SK-N-SH (cell line): ENCODE data around the gene PEX11A. TPM values are rescaled to one million over a fixed set of nuclear protein-coding genes. Genes with fewer than 3 reads are reported as not detected.

ENCODE experiments used
- CTCF ChIA-PET: fragments of 300-600, 350-600 bp; formaldehyde crosslinking; extraction: SDS; loops from one replicate; lab custom pipeline; 2021; lab: Yijun Ruan, JAX
- POLR2A ChIA-PET: fragments of 350-600 bp; sonication (Branson Sonifier 250); formaldehyde crosslinking; extraction: SDS; loops from one replicate; lab custom pipeline; 2020; ENCODE audit warnings: antibody characterized with exemption, inconsistent platforms; lab: Yijun Ruan, JAX
- DNase-seq: peaks from one replicate; pipeline ENCODE4 v3.0.0; 2012
- H2AFZ ChIP-seq: fragments of 200-600 bp; sonication (generic); 2 replicates; pipeline ENCODE4 v1.8.1; 2016; ENCODE audit warnings: antibody characterized with exemption, mild to moderate bottlenecking, low read depth
- H3F3A ChIP-seq: fragments of 200-600 bp; sonication (generic); replicated peaks from 2 replicates; pipeline ENCODE3; 2016; ENCODE audit warnings: antibody characterized with exemption, mild to moderate bottlenecking; ENCODE audit not compliant: insufficient read depth
- H3K27ac ChIP-seq, 2 experiments: fragments of 200-500 bp in 1 of 2; fragments of 200-600 bp in 1 of 2; sonication (Bioruptor generic) in 1 of 2; sonication (generic), shearing (Covaris generic) in 1 of 2; 2 replicates each; pipeline versions ENCODE4 v1.5.1 to v1.6.1; 2014 to 2016; ENCODE audit warnings: low read depth in 2 of 2, inconsistent platforms in 1 of 2, low read length in 1 of 2, mild to moderate bottlenecking in 1 of 2, mixed read lengths in 1 of 2
- H3K27me3 ChIP-seq: fragments of 200-600 bp; sonication (generic), shearing (Covaris generic); 2 replicates; pipeline ENCODE4 v1.6.1; 2016; ENCODE audit warnings: mixed run types; ENCODE audit not compliant: insufficient read depth
- H3K36me3 ChIP-seq, 2 experiments: fragments of 200-500 bp in 1 of 2; fragments of 200-600 bp in 1 of 2; sonication (Bioruptor generic) in 1 of 2; sonication (generic) in 1 of 2; replicated peaks in 1 of 2; 2 replicates each; pipeline versions ENCODE3 to v1.5.1; 2014 to 2016; ENCODE audit warnings: low read length in 1 of 2, mild to moderate bottlenecking in 1 of 2; ENCODE audit not compliant: insufficient read depth in 2 of 2, control insufficient read depth in 1 of 2
- H3K4me1 ChIP-seq, 2 experiments: fragments of 200-500 bp in 1 of 2; fragments of 200-600 bp in 1 of 2; sonication (Bioruptor generic) in 1 of 2; sonication (generic), shearing (Covaris generic) in 1 of 2; 2 replicates each; pipeline versions ENCODE4 v1.5.1 to v1.6.1; 2014 to 2016; ENCODE audit warnings: low read depth in 1 of 2, low read length in 1 of 2, mixed run types in 1 of 2; ENCODE audit not compliant: insufficient read depth in 2 of 2, control insufficient read depth in 1 of 2
- H3K4me2 ChIP-seq: fragments of 200-600 bp; sonication (generic), shearing (Covaris generic); 2 replicates; pipeline ENCODE4 v1.6.1; 2017; ENCODE audit warnings: mixed run types
- H3K4me3 ChIP-seq, 2 experiments: fragments of 200-500 bp in 1 of 2; fragments of 200-600 bp in 1 of 2; sonication (Bioruptor generic) in 1 of 2; sonication (generic), shearing (Covaris generic) in 1 of 2; 2 replicates each; pipeline versions ENCODE4 v1.5.1 to v1.8.1; 2014 to 2016; ENCODE audit warnings: low read depth in 2 of 2, inconsistent platforms in 1 of 2, low read length in 1 of 2, mild to moderate bottlenecking in 1 of 2, mixed read lengths in 1 of 2, moderate library complexity in 1 of 2
- H3K79me2 ChIP-seq: fragments of 200-600 bp; sonication (generic); 2 replicates; pipeline ENCODE4 v1.8.1; 2017; ENCODE audit warnings: mild to moderate bottlenecking; ENCODE audit not compliant: insufficient read depth
- H3K9ac ChIP-seq: fragments of 200-600 bp; sonication (generic); 2 replicates; pipeline ENCODE4 v1.6.1; 2017; ENCODE audit warnings: mixed run types
- H3K9me2 ChIP-seq: fragments of 200-600 bp; sonication (generic); 2 replicates; pipeline ENCODE4 v1.6.1; 2017; ENCODE audit warnings: mixed run types
- H3K9me3 ChIP-seq: fragments of 200-600 bp; sonication (generic); 2 replicates; pipeline ENCODE4 v1.6.1; 2017; ENCODE audit warnings: mixed run types, mild to moderate bottlenecking, moderate library complexity
- H4K20me1 ChIP-seq: fragments of 200-600 bp; sonication (generic); 2 replicates; pipeline ENCODE4 v1.6.1; 2017; ENCODE audit warnings: mild to moderate bottlenecking, mixed run types; ENCODE audit not compliant: insufficient read depth
- CHD2 ChIP-seq: fragments of 150-350 bp; IDR thresholded peaks from 2 replicates; pipeline ENCODE4 v1.6.1; 2018; ENCODE audit warnings: low read length; ENCODE audit not compliant: partially characterized antibody
- ELF1 ChIP-seq: IDR thresholded peaks from 2 replicates; pipeline ENCODE4 v1.4.0; 2012
- FOXM1 ChIP-seq: IDR thresholded peaks from 2 replicates; pipeline ENCODE4 v1.4.0; 2012; ENCODE audit warnings: low read depth, mild to moderate bottlenecking
- GABPA ChIP-seq: IDR thresholded peaks from 2 replicates; pipeline ENCODE4 v1.4.0; 2012; ENCODE audit warnings: low read depth, mild to moderate bottlenecking
- GATA2 ChIP-seq: sonication (generic); formaldehyde crosslinking; IDR thresholded peaks from 2 replicates; pipeline ENCODE4 v1.5.0; 2020; ENCODE audit warnings: mild to moderate bottlenecking, missing genetic modification reagents
- MXI1 ChIP-seq: IDR thresholded peaks from 2 replicates; pipeline ENCODE4 v1.6.1; 2012; ENCODE audit warnings: mild to moderate bottlenecking, low read depth, low read length, improper control_type of control experiment
- POLR2AphosphoS5 ChIP-seq: IDR thresholded peaks from 2 replicates; pipeline ENCODE4 v1.6.1; 2012; ENCODE audit warnings: low read depth, low read length
- RAD21 ChIP-seq: IDR thresholded peaks from 2 replicates; pipeline ENCODE4 v1.6.1; 2012; ENCODE audit warnings: mild to moderate bottlenecking, low read length
- RCOR1 ChIP-seq: fragments of 150-350 bp; IDR thresholded peaks from 2 replicates; pipeline ENCODE4 v1.6.1; 2017; ENCODE audit warnings: antibody characterized with exemption, low read length
- RFX5 ChIP-seq: IDR thresholded peaks from 2 replicates; pipeline ENCODE4 v1.6.1; 2012; ENCODE audit warnings: mild to moderate bottlenecking, improper control_type of control experiment, low read length
- RXRA ChIP-seq: IDR thresholded peaks from 2 replicates; pipeline ENCODE4 v1.4.0; 2012; ENCODE audit warnings: low read depth, mild to moderate bottlenecking, borderline replicate concordance
- SMC3 ChIP-seq: IDR thresholded peaks from 2 replicates; pipeline ENCODE4 v1.6.1; 2012; ENCODE audit warnings: low read depth, low read length, improper control_type of control experiment
- YY1 ChIP-seq: IDR thresholded peaks from 2 replicates; pipeline ENCODE4 v1.4.0; 2012; ENCODE audit warnings: low read depth, mild to moderate bottlenecking
- ZBTB33 ChIP-seq: IDR thresholded peaks from 2 replicates; pipeline ENCODE4 v1.4.0; 2012; ENCODE audit warnings: low read depth, borderline replicate concordance
- WGBS: methylation state at CpG from one replicate; pipeline ENCODE4 v1.1.6; 2017; ENCODE audit warnings: low lambda C conversion rate; 5-methylcytosine and 5-hydroxymethylcytosine counted together
- polyA plus RNA-seq, 3 experiments: library from polyadenylated mRNA; depleted of rRNA; stranded (reverse); fragments of >200 nt; gene quantifications; 2 replicates each; pipeline ENCODE4 v1.2.3, GENCODE V29; 2012
- TF ChIP-seq, protein P1 (sequence below): IDR thresholded peaks from 2 replicates; pipeline ENCODE4 v1.6.1; 2012; ENCODE audit warnings: mild to moderate bottlenecking, low read depth, low read length, moderate library complexity
- TF ChIP-seq, protein P2 (sequence below): IDR thresholded peaks from 2 replicates; pipeline ENCODE4 v1.4.0; 2012; ENCODE audit warnings: low read depth, borderline replicate concordance
- TF ChIP-seq, protein P3 (sequence below): fragments of 200-600 bp; sonication (generic); IDR thresholded peaks from 2 replicates; pipeline ENCODE4 v1.6.1; 2017; ENCODE audit warnings: antibody characterized with exemption, mild to moderate bottlenecking, moderate library complexity

Gene PEX11A
- polyA plus RNA-seq, 1 of the 3 experiments (the other 2 are of a cell fraction) = 6.1 TPM

- POLR2A ChIA-PET = no interaction called here
- Histone ChIP-seq H3K79me2 (peaks cover 9% of the 10 kb centered on the region; the same call in 1 of the 2 replicates), H3K4me1 (peaks cover 0 to 2% of the 10 kb centered on the region in 2 experiments; a peak in 1 of 4 replicates), H3F3A (no peaks in the 10 kb centered on the region), H3K9ac (no peak overlapping the region), H3K9me3 (no peaks in the 10 kb centered on the region), H4K20me1 (no peaks in the 10 kb centered on the region), H3K27me3 (no peaks in the 10 kb centered on the region), H3K27ac (no peak overlapping the region), H2AFZ (no peak overlapping the region), H3K36me3 (peaks cover 10 to 18% of the 10 kb centered on the region in 2 experiments), H3K4me2 (no peak overlapping the region), H3K9me2 (no peaks in the 10 kb centered on the region)
- DNase-seq = peak; percentile 21
- CTCF ChIA-PET = interaction anchor here (0.6 to 4.4 kb wide), 26 partner anchors 8 to 474 kb away, joined by 3 to 36 read pairs (median 6); partner anchors contain the start of genes KIF7 and PLIN1
- TF ChIP-seq YY1 (no peak), GABPA (no peak), CHD2 (no peak), POLR2AphosphoS5 (no peak), ELF1 (no peak), RXRA (no peak), FOXM1 (no peak), MXI1 (no peak), ZBTB33 (no peak), SMC3 (no peak), RFX5 (no peak), RAD21 (no peak), GATA2 (CRISPR knock-in tag) (no peak), RCOR1 (no peak)
- TF ChIP-seq, protein P1, sequence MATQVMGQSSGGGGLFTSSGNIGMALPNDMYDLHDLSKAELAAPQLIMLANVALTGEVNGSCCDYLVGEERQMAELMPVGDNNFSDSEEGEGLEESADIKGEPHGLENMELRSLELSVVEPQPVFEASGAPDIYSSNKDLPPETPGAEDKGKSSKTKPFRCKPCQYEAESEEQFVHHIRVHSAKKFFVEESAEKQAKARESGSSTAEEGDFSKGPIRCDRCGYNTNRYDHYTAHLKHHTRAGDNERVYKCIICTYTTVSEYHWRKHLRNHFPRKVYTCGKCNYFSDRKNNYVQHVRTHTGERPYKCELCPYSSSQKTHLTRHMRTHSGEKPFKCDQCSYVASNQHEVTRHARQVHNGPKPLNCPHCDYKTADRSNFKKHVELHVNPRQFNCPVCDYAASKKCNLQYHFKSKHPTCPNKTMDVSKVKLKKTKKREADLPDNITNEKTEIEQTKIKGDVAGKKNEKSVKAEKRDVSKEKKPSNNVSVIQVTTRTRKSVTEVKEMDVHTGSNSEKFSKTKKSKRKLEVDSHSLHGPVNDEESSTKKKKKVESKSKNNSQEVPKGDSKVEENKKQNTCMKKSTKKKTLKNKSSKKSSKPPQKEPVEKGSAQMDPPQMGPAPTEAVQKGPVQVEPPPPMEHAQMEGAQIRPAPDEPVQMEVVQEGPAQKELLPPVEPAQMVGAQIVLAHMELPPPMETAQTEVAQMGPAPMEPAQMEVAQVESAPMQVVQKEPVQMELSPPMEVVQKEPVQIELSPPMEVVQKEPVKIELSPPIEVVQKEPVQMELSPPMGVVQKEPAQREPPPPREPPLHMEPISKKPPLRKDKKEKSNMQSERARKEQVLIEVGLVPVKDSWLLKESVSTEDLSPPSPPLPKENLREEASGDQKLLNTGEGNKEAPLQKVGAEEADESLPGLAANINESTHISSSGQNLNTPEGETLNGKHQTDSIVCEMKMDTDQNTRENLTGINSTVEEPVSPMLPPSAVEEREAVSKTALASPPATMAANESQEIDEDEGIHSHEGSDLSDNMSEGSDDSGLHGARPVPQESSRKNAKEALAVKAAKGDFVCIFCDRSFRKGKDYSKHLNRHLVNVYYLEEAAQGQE = no peak
- TF ChIP-seq, protein P2, sequence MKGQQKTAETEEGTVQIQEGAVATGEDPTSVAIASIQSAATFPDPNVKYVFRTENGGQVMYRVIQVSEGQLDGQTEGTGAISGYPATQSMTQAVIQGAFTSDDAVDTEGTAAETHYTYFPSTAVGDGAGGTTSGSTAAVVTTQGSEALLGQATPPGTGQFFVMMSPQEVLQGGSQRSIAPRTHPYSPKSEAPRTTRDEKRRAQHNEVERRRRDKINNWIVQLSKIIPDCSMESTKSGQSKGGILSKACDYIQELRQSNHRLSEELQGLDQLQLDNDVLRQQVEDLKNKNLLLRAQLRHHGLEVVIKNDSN = no peak
- TF ChIP-seq, protein P3, sequence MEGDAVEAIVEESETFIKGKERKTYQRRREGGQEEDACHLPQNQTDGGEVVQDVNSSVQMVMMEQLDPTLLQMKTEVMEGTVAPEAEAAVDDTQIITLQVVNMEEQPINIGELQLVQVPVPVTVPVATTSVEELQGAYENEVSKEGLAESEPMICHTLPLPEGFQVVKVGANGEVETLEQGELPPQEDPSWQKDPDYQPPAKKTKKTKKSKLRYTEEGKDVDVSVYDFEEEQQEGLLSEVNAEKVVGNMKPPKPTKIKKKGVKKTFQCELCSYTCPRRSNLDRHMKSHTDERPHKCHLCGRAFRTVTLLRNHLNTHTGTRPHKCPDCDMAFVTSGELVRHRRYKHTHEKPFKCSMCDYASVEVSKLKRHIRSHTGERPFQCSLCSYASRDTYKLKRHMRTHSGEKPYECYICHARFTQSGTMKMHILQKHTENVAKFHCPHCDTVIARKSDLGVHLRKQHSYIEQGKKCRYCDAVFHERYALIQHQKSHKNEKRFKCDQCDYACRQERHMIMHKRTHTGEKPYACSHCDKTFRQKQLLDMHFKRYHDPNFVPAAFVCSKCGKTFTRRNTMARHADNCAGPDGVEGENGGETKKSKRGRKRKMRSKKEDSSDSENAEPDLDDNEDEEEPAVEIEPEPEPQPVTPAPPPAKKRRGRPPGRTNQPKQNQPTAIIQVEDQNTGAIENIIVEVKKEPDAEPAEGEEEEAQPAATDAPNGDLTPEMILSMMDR = no peak
- TF ChIP-seq, all 33 proteins: peak for 0
- H3K4me3 ChIP-seq = no peak overlapping the region; a peak in 1 of 4 replicates
- WGBS = 86% methylated on average over 8 of the region's 22 CpGs
Observed at GRCh38 chr15:89646416-89647141, 44.0 kb downstream of the PEX11A start.
